Tibial nerve (tissue), 4 donors: Measurements from ENCODE around the gene ABCG1. TPM values are rescaled to one million over a fixed set of nuclear protein-coding genes. Genes with fewer than 3 reads are reported as not detected.

ENCODE experiments used
- DNase-seq, 2 donors: peaks; one replicate each; pipeline ENCODE4 v3.0.0-alpha.2; 2019; ENCODE audit warnings: low spot score in 2 of 2
- H3K27ac ChIP-seq, 4 donors: fragments of 200-600 bp; sonication (generic) in 3 of 4; one replicate each; pipeline ENCODE4 v1.5.1; 2017 to 2019; ENCODE audit warnings: mild to moderate bottlenecking in 1 of 4
- H3K27me3 ChIP-seq, 2 donors: fragments of 200-600 bp; sonication (generic) in 1 of 2; one replicate each; pipeline versions ENCODE4 v1.5.1 to v1.6.0; 2017 to 2019
- H3K36me3 ChIP-seq, 3 donors: fragments of 200-600 bp; sonication (generic); one replicate each; pipeline ENCODE4 v1.5.1; 2018 to 2019
- H3K4me1 ChIP-seq, 4 donors: fragments of 200-600 bp; sonication (generic) in 3 of 4; one replicate each; pipeline ENCODE4 v1.5.1; 2017 to 2019
- H3K4me3 ChIP-seq, 4 donors: fragments of 200-600 bp; sonication (generic) in 3 of 4; one replicate each; pipeline ENCODE4 v1.5.1; 2017 to 2019; ENCODE audit warnings: mild to moderate bottlenecking in 1 of 4, moderate library complexity in 1 of 4
- H3K9me3 ChIP-seq, 4 donors: fragments of 200-600 bp; sonication (generic) in 3 of 4; one replicate each; pipeline ENCODE4 v1.5.1; 2017 to 2019
- CTCF ChIP-seq, 5 experiments: fragments of 200-600 bp in 3 of 5; fragments of 450-650 bp in 2 of 5; sonication (generic) in 3 of 5; IDR thresholded peaks; one replicate each; pipeline ENCODE4 v1.5.1; 2016 to 2019; ENCODE audit warnings: antibody characterized with exemption in 5 of 5, mild to moderate bottlenecking in 3 of 5, moderate library complexity in 2 of 5
- EP300 ChIP-seq, 2 donors: sonication (generic); formaldehyde crosslinking; IDR thresholded peaks; one replicate each; pipeline ENCODE4 v1.6.1; 2017; ENCODE audit warnings: antibody characterized with exemption in 2 of 2, mild to moderate bottlenecking in 1 of 2
- POLR2A ChIP-seq, 2 donors: fragments of 450-650 bp; IDR thresholded peaks; one replicate each; pipeline ENCODE4 v1.6.1; 2017; ENCODE audit warnings: antibody characterized with exemption in 2 of 2, mild to moderate bottlenecking in 2 of 2, moderate library complexity in 2 of 2
- WGBS, 2 donors: methylation state at CpG; one replicate each; pipeline ENCODE4 v1.1.5; 2018; 5-methylcytosine and 5-hydroxymethylcytosine counted together
- total RNA-seq, 4 donors: library from RNA; depleted of rRNA; stranded (reverse); fragments of >200 nt; gene quantifications; one replicate each; pipeline ENCODE4 v1.1.0, GENCODE V29; 2016

ABCG1 gene
- total RNA-seq, 4 donors from 2014 or later: 10.5 to 32.8 (median 18.6) TPM

GRCh38 chr21:42193131-42193671 is 25.7 kb upstream of the ABCG1 start:
- H3K4me1 ChIP-seq: peaks cover 0 to 21% (median 8%) of the 10 kb centered on the region in 4 donors
- no peak overlapping the region for H3K27ac ChIP-seq
- 83 to 91% methylated on average over 9 of the region's 9 CpGs for WGBS, 2 donors
- no peaks in the 10 kb centered on the region for H3K36me3 ChIP-seq
- peaks cover 0 to 5% (median 0%) of the 10 kb centered on the region in 4 donors for H3K9me3 ChIP-seq
- H3K27me3 ChIP-seq: no peaks in the 10 kb centered on the region
- no peak overlapping the region for H3K4me3 ChIP-seq
- no peak for DNase-seq
- TF ChIP-seq EP300 (IDR thresholded peaks at IDR 0.05) (no peak), CTCF (IDR thresholded peaks at IDR 0.05) (no peak), POLR2A (IDR thresholded peaks at IDR 0.05) (no peak)

GRCh38 chr21:42193721-42194120 is 25.2 kb upstream of the ABCG1 start:
- H3K36me3 ChIP-seq: no peaks in the 10 kb centered on the region
- H3K27ac ChIP-seq: no peak overlapping the region
- DNase-seq: no peak
- no peaks in the 10 kb centered on the region for H3K27me3 ChIP-seq
- WGBS, 2 donors: 87 to 92% methylated on average over 5 to 6 of the region's 6 CpGs
- peaks cover 0 to 5% (median 0%) of the 10 kb centered on the region in 4 donors for H3K9me3 ChIP-seq
- peaks cover 0 to 21% (median 6%) of the 10 kb centered on the region in 4 donors for H3K4me1 ChIP-seq
- TF ChIP-seq EP300 (IDR thresholded peaks at IDR 0.05) (no peak), CTCF (IDR thresholded peaks at IDR 0.05) (no peak), POLR2A (IDR thresholded peaks at IDR 0.05) (no peak)
- no peak overlapping the region for H3K4me3 ChIP-seq

- no peak for TF ChIP-seq CTCF (IDR thresholded peaks at IDR 0.05)
- no peak for TF ChIP-seq EP300 (IDR thresholded peaks at IDR 0.05)
- TF ChIP-seq POLR2A (IDR thresholded peaks at IDR 0.05): no peak
- no peak overlapping the region for H3K4me3 ChIP-seq
- no peak for DNase-seq
- no peaks in the 10 kb centered on the region for H3K27me3 ChIP-seq
- peaks cover 0 to 5% (median 0%) of the 10 kb centered on the region in 4 donors for H3K9me3 ChIP-seq
- H3K27ac ChIP-seq: no peak overlapping the region
- H3K4me1 ChIP-seq: peaks cover 0 to 33% (median 9%) of the 10 kb centered on the region in 4 donors
- WGBS, 2 donors: 81 to 91% methylated on average over 4 to 9 of the region's 9 CpGs
- no peaks in the 10 kb centered on the region for H3K36me3 ChIP-seq
Observed at GRCh38 chr21:42194863-42195262, 24.1 kb upstream of the ABCG1 start.

- Histone ChIP-seq H3K27me3 (no peaks in the 10 kb centered on the region), H3K9me3 (peaks cover 0 to 5% (median 0%) of the 10 kb centered on the region in 4 donors), H3K27ac (no peak overlapping the region), H3K4me1 (peaks cover 0 to 32% (median 9%) of the 10 kb centered on the region in 4 donors), H3K4me3 (no peak overlapping the region), H3K36me3 (no peaks in the 10 kb centered on the region)
- WGBS, 2 donors: 43 to 54% methylated on average over 6 of the region's 6 CpGs
- TF ChIP-seq EP300 (IDR thresholded peaks at IDR 0.05) (peak in 1 of 2 donors; percentile 39), CTCF (IDR thresholded peaks at IDR 0.05) (no peak)
- DNase-seq: peak in 1 of 2 donors; percentile 26
Observed at GRCh38 chr21:42195378-42196031, 23.4 kb upstream of the ABCG1 start.
